Keratinocyte (primary cell): Measurements from ENCODE around the gene TEDC2.

Experiments used
- CTCF ChIP-seq, 3 experiments: IDR thresholded peaks in 1 of 3; conservative IDR thresholded peaks in 1 of 3; optimal IDR thresholded peaks in 1 of 3; 2 replicates in 2 of 3; 3 replicates in 1 of 3; pipeline versions ENCODE3 to v1.5.1; 2011; ENCODE audit warnings: low read length in 3 of 3, mild to moderate bottlenecking in 3 of 3, moderate library complexity in 2 of 3, control low read depth in 1 of 3, inconsistent platforms in 1 of 3; ENCODE audit not compliant: insufficient read depth in 2 of 3; ENCODE audit errors: extremely low read depth in 1 of 3
- EZH2 ChIP-seq: IDR thresholded peaks from one replicate; pipeline ENCODE4 v1.6.1; 2012; ENCODE audit warnings: inconsistent platforms, mild to moderate bottlenecking, low read length, moderate library complexity

GRCh38 chr16:2496223-2497115 is 36.6 kb downstream of the TEDC2 start:
- TF ChIP-seq CTCF (optimal IDR thresholded peaks at IDR 0.05 in 1 of 3, IDR thresholded peaks at IDR 0.05 in 1 of 3, conservative IDR thresholded peaks at IDR 0.05 in 1 of 3; ENCODE audit: extremely low read depth in 1 of 3, insufficient read depth in 2 of 3, low read length in 3 of 3) (no peak), EZH2 (no peak)
